Activated CD4-positive, alpha-beta T cell treated with anti-CD3 and anti-CD28 coated beads, Interleukin-2, amount 50 U/mL, for 24 hours (primary cell): ENCODE results near the gene FYTTD1.

Source experiments
- DNase-seq, 2 donors: peaks; one replicate each; pipeline ENCODE4 v3.0.0-alpha.2; 2020; ENCODE audit warnings: low read depth in 1 of 2, low spot score in 1 of 2

FYTTD1 gene

GRCh38 chr3:197830308-197830966, 80.8 kb downstream of the FYTTD1 start:
- DNase-seq, result no peak

GRCh38 chr3:197830967-197831313, 81.3 kb downstream of the FYTTD1 start:
- no peak for DNase-seq

GRCh38 chr3:197833930-197834715, 84.4 kb downstream of the FYTTD1 start:
- no peak for DNase-seq

DNA sequence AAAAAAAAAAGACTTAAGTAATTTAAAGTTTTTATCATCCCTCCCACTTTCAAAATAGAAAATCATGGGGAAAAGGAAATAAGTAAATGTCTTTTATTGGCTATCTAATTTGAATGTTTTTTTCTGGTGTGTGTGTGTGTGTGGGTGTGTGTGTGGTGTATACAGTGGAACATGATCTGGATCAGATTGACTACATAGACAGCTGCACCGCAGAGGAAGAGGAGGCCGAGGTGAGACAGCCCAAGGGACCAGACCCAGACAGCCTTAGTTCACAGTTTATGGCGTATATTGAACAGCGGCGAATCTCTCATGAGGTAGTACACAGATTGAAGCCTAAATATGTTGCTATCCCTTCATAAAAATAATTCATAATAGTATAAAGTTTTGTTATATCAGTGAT, 85.8 kb downstream of the FYTTD1 start:
- no peak for DNase-seq

- DNase-seq, result no peak
Observed at GRCh38 chr3:197836244-197836643, 86.6 kb downstream of the FYTTD1 start.
